ENCODE data around the gene NQO2.

DNA sequence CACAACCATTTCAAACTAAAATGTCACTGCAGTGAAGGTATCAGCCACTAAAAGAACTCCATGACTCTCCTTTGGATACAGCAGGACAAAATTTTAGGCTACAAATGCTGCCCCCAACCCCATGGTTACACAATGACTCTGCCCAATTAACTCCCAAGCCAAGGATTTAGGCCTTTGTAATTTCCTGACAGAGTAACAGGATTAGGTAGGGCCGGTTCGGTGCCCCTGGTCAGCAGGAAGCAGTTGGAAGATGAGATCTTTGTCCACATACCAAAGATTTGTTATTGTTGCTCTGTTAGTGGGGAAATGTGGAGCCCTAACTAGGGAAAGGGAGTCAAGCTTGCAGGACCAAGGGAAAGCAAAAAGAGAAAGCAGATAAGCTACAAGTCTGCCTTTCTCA lies 41.9 kb downstream of the NQO2 start:
- TF ChIP-seq MYC (IDR thresholded peaks at IDR 0.05; ENCODE audit: low read depth, low read length) (no peak), POLR2A (IDR thresholded peaks at IDR 0.05; ENCODE audit: extremely low read depth, insufficient read length) (no peak)
- TF ChIP-seq, protein P1, sequence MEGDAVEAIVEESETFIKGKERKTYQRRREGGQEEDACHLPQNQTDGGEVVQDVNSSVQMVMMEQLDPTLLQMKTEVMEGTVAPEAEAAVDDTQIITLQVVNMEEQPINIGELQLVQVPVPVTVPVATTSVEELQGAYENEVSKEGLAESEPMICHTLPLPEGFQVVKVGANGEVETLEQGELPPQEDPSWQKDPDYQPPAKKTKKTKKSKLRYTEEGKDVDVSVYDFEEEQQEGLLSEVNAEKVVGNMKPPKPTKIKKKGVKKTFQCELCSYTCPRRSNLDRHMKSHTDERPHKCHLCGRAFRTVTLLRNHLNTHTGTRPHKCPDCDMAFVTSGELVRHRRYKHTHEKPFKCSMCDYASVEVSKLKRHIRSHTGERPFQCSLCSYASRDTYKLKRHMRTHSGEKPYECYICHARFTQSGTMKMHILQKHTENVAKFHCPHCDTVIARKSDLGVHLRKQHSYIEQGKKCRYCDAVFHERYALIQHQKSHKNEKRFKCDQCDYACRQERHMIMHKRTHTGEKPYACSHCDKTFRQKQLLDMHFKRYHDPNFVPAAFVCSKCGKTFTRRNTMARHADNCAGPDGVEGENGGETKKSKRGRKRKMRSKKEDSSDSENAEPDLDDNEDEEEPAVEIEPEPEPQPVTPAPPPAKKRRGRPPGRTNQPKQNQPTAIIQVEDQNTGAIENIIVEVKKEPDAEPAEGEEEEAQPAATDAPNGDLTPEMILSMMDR (IDR thresholded peaks at IDR 0.05; ENCODE audit: low read depth, low read length): no peak
- TF ChIP-seq, protein P2, sequence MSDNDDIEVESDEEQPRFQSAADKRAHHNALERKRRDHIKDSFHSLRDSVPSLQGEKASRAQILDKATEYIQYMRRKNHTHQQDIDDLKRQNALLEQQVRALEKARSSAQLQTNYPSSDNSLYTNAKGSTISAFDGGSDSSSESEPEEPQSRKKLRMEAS (IDR thresholded peaks at IDR 0.05; ENCODE audit: low read depth, low read length): no peak
